Measurements from ENCODE around the gene TRIM16.

DNA sequence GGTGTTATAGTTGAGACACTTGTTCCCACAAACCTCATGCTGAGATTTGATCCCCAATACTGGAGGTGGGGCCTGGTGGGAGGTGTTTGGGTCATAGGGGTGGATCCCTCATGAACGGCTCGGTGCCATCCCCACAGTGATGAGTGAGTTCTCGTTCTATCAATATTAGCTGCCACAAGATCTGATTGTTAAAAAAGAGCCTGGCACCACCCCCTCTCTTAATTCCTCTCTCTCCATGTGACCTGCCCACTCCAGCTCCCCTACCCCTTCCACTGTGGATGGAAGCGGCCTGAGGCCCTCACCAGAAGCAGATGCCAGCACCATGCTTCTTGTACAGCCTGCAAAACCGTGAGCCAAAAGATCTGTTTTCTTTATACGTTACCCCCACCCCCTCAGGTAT is 31.2 kb downstream of the TRIM16 start:
- TF ChIP-seq, protein P1, sequence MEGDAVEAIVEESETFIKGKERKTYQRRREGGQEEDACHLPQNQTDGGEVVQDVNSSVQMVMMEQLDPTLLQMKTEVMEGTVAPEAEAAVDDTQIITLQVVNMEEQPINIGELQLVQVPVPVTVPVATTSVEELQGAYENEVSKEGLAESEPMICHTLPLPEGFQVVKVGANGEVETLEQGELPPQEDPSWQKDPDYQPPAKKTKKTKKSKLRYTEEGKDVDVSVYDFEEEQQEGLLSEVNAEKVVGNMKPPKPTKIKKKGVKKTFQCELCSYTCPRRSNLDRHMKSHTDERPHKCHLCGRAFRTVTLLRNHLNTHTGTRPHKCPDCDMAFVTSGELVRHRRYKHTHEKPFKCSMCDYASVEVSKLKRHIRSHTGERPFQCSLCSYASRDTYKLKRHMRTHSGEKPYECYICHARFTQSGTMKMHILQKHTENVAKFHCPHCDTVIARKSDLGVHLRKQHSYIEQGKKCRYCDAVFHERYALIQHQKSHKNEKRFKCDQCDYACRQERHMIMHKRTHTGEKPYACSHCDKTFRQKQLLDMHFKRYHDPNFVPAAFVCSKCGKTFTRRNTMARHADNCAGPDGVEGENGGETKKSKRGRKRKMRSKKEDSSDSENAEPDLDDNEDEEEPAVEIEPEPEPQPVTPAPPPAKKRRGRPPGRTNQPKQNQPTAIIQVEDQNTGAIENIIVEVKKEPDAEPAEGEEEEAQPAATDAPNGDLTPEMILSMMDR (conservative IDR thresholded peaks at IDR 0.05): no peak
- no peak for TF ChIP-seq EZH2 (IDR thresholded peaks at IDR 0.05; ENCODE audit: low read depth)

Measured in PC-9 (cell line).